Stomach (tissue), 4 donors: Measurements from ENCODE around the gene OPCML.

Experiments
- EP300 ChIP-seq: sonication (generic); formaldehyde crosslinking; IDR thresholded peaks from one replicate; pipeline ENCODE4 v1.6.1; 2017; ENCODE audit warnings: antibody characterized with exemption
- TF ChIP-seq, protein P1 (sequence below), 7 experiments: fragments of 450-650 bp in 4 of 7; fragments of 200-600 bp in 3 of 7; sonication (generic) in 3 of 7; IDR thresholded peaks; one replicate each; pipeline ENCODE4 v1.5.1; 2016 to 2019; ENCODE audit warnings: antibody characterized with exemption in 7 of 7, control low read depth in 2 of 7, mild to moderate bottlenecking in 1 of 7

DNA sequence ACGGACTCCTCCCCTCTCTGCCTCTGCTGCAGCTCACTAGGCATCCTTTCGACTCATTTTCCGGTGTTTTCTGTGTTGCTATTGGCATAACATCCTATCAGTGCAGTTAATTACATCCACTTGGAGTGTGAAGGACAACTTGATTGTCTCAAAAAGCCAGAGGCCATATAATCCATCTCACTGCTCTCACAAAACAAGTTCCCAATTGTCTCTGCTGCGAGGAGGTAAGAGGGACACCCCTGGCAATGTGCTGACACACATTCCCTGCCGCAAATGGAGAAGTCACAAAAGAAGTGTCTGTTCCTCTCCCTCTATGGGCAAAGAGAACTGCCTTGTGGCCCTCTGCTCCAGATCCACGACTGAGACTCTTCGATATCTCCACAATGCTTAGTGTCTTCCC is 618.4 kb downstream of the OPCML start:
- TF ChIP-seq, protein P1, sequence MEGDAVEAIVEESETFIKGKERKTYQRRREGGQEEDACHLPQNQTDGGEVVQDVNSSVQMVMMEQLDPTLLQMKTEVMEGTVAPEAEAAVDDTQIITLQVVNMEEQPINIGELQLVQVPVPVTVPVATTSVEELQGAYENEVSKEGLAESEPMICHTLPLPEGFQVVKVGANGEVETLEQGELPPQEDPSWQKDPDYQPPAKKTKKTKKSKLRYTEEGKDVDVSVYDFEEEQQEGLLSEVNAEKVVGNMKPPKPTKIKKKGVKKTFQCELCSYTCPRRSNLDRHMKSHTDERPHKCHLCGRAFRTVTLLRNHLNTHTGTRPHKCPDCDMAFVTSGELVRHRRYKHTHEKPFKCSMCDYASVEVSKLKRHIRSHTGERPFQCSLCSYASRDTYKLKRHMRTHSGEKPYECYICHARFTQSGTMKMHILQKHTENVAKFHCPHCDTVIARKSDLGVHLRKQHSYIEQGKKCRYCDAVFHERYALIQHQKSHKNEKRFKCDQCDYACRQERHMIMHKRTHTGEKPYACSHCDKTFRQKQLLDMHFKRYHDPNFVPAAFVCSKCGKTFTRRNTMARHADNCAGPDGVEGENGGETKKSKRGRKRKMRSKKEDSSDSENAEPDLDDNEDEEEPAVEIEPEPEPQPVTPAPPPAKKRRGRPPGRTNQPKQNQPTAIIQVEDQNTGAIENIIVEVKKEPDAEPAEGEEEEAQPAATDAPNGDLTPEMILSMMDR (IDR thresholded peaks at IDR 0.05): no peak
- no peak for TF ChIP-seq EP300
